ENCODE results near the gene AKR1C1.
"Not testable (repeated sequence)": the region's sequence is repeated elsewhere in the genome, so short reads cannot be mapped to it uniquely, and the experiment has no call there.

Gene AKR1C1

GRCh38 chr10:4947635-4948596 is 15.3 kb upstream of the AKR1C1 start:
- DNase-seq: no peak

GRCh38 chr10:4951512-4952162 is 11.6 kb upstream of the AKR1C1 start:
- not testable (repeated sequence) for DNase-seq

GRCh38 chr10:4953405-4953804 is 9.8 kb upstream of the AKR1C1 start:
- DNase-seq: no peak

- DNase-seq: not testable (repeated sequence)
These were observed 7.1 kb upstream of the AKR1C1 start for GRCh38 chr10:4956088-4956487.

- DNase-seq: not testable (repeated sequence)
These were observed 6.1 kb upstream of the AKR1C1 start for GRCh38 chr10:4956955-4957645.

GRCh38 chr10:4961558-4961957 is 1.7 kb upstream of the AKR1C1 start:
- not testable (repeated sequence) for DNase-seq

GRCh38 chr10:4962308-4962707 is 907 bp upstream of the AKR1C1 start:
- DNase-seq: not testable (repeated sequence)

- DNase-seq: not testable (repeated sequence)
These were observed 570 bp downstream of the AKR1C1 start for GRCh38 chr10:4963815-4964154.

- DNase-seq: not testable (repeated sequence)
These were observed 2.5 kb downstream of the AKR1C1 start for GRCh38 chr10:4965763-4966162.

- not testable (repeated sequence) for DNase-seq
These were observed 4.0 kb downstream of the AKR1C1 start for GRCh38 chr10:4967189-4967588.

GRCh38 chr10:4969289-4969688 is 6.1 kb downstream of the AKR1C1 start:
- DNase-seq: not testable (repeated sequence)

- DNase-seq: not testable (repeated sequence)
These were observed 7.1 kb downstream of the AKR1C1 start for GRCh38 chr10:4970362-4970761.

- not testable (repeated sequence) for DNase-seq
These were observed 9.3 kb downstream of the AKR1C1 start for GRCh38 chr10:4972369-4973142.

GRCh38 chr10:4973294-4973693 is 10.1 kb downstream of the AKR1C1 start:
- DNase-seq: not testable (repeated sequence)

- DNase-seq: not testable (repeated sequence)
These were observed 11.2 kb downstream of the AKR1C1 start for GRCh38 chr10:4974400-4974799.

GRCh38 chr10:4977025-4977424 is 13.8 kb downstream of the AKR1C1 start:
- DNase-seq: no peak

- no peak for DNase-seq
These were observed 15.7 kb downstream of the AKR1C1 start for GRCh38 chr10:4978870-4979269.

GRCh38 chr10:4980793-4981192 is 17.6 kb downstream of the AKR1C1 start:
- no peak for DNase-seq

- no peak for DNase-seq
These were observed 18.7 kb downstream of the AKR1C1 start for GRCh38 chr10:4981722-4982471.

- no peak for DNase-seq
These were observed 19.6 kb downstream of the AKR1C1 start for GRCh38 chr10:4982764-4983226.

- DNase-seq: no peak
These were observed 20.5 kb downstream of the AKR1C1 start for GRCh38 chr10:4983615-4984216.

All from NCI-H1436 treated with DMSO at 0.1 percent for 48 hours (cell line).